ENCODE measurements around the gene DOK6.
"Not testable (repeated sequence)": the region's sequence is repeated elsewhere in the genome, so short reads cannot be mapped to it uniquely, and the experiment has no call there.

Gene DOK6

GRCh38 chr18:69400253-69400975, at the start of gene DOK6:
TSS of gene DOK6 (plus strand) at chr18:69400888.
- no peak for DNase-seq

GRCh38 chr18:69353023-69353422, 47.7 kb upstream of the DOK6 start:
- no peak for DNase-seq

GRCh38 chr18:69357590-69357989, 43.1 kb upstream of the DOK6 start:
- no peak for DNase-seq

GRCh38 chr18:69358212-69358895, 42.3 kb upstream of the DOK6 start:
- DNase-seq: no peak

- not testable (repeated sequence) for DNase-seq
These were observed 40.9 kb upstream of the DOK6 start for GRCh38 chr18:69359768-69360167.

- DNase-seq: no peak
These were observed 35.8 kb upstream of the DOK6 start for GRCh38 chr18:69364930-69365329.

- no peak for DNase-seq
These were observed 35.0 kb upstream of the DOK6 start for GRCh38 chr18:69365658-69366057.

GRCh38 chr18:69367104-69367503, 33.6 kb upstream of the DOK6 start:
- DNase-seq: no peak

- no peak for DNase-seq
These were observed 29.0 kb upstream of the DOK6 start for GRCh38 chr18:69371729-69372128.

- no peak for DNase-seq
These were observed 20.4 kb upstream of the DOK6 start for GRCh38 chr18:69380324-69380723.

- DNase-seq: no peak
These were observed 17.5 kb upstream of the DOK6 start for GRCh38 chr18:69383186-69383585.

GRCh38 chr18:69387186-69387585, 13.5 kb upstream of the DOK6 start:
- DNase-seq: no peak

GRCh38 chr18:69388222-69388621, 12.5 kb upstream of the DOK6 start:
- no peak for DNase-seq

GRCh38 chr18:69397096-69397495, 3.6 kb upstream of the DOK6 start:
- DNase-seq: no peak

- no peak for DNase-seq
These were observed 1.4 kb upstream of the DOK6 start for GRCh38 chr18:69399253-69399652.

GRCh38 chr18:69400976-69401225, 213 bp downstream of the DOK6 start:
- DNase-seq: no peak

GRCh38 chr18:69401226-69401971, 711 bp downstream of the DOK6 start:
- DNase-seq: no peak

GRCh38 chr18:69401972-69402532, 1.4 kb downstream of the DOK6 start:
- no peak for DNase-seq

GRCh38 chr18:69402533-69402989, 1.9 kb downstream of the DOK6 start:
- DNase-seq: no peak

- DNase-seq: no peak
These were observed 7.8 kb downstream of the DOK6 start for GRCh38 chr18:69408522-69408921.

- no peak for DNase-seq
These were observed 10.5 kb downstream of the DOK6 start for GRCh38 chr18:69411199-69411598.

GRCh38 chr18:69414184-69414583, 13.5 kb downstream of the DOK6 start:
- DNase-seq: no peak

GRCh38 chr18:69432847-69433246, 32.2 kb downstream of the DOK6 start:
- no peak for DNase-seq

- no peak for DNase-seq
These were observed 34.3 kb downstream of the DOK6 start for GRCh38 chr18:69435000-69435399.

All from KG1 (cell line).